HepG2 (cell line): ENCODE results near the gene ZNF184. TPM values are rescaled to one million over a fixed set of nuclear protein-coding genes. Genes with fewer than 3 reads are reported as not detected.

Source experiments
- AKNA ChIP-seq: sonication (generic); formaldehyde crosslinking; IDR thresholded peaks from 2 replicates; pipeline ENCODE4 v1.4.0; 2020; ENCODE audit warnings: missing genetic modification reagents, borderline replicate concordance
- FOXO4 ChIP-seq: sonication (generic); formaldehyde crosslinking; conservative IDR thresholded peaks from 2 replicates; pipeline ENCODE4 v1.8.1; 2023; ENCODE audit warnings: missing genetic modification reagents
- IRF1 ChIP-seq: sonication (generic); formaldehyde crosslinking; IDR thresholded peaks from 2 replicates; pipeline ENCODE4 v1.4.0; 2020; ENCODE audit warnings: low read depth, mild to moderate bottlenecking, missing genetic modification reagents
- ISX ChIP-seq: sonication (generic); formaldehyde crosslinking; conservative IDR thresholded peaks from 2 replicates; pipeline ENCODE4 v1.5.0; 2020; ENCODE audit warnings: missing genetic modification reagents
- LCORL ChIP-seq, 2 experiments: fragments of 450-650 bp in 1 of 2; sonication (generic) in 1 of 2; formaldehyde crosslinking in 1 of 2; IDR thresholded peaks; 2 replicates each; pipeline versions ENCODE4 v1.5.0 to v1.6.1; 2017 to 2020; ENCODE audit warnings: antibody characterized with exemption in 1 of 2, missing genetic modification reagents in 1 of 2
- MAFF ChIP-seq: IDR thresholded peaks from 2 replicates; pipeline ENCODE4 v1.6.1; 2011; ENCODE audit warnings: low read depth, low read length, improper control_type of control experiment
- SATB2 ChIP-seq: sonication (generic); formaldehyde crosslinking; IDR thresholded peaks from 2 replicates; pipeline ENCODE4 v1.5.0; 2020; ENCODE audit warnings: missing genetic modification reagents
- SOX5 ChIP-seq: IDR thresholded peaks from 2 replicates; pipeline ENCODE4 v1.6.1; 2016; ENCODE audit warnings: borderline replicate concordance
- TEAD3 ChIP-seq: optimal IDR thresholded peaks from 2 replicates; pipeline ENCODE3; 2016; ENCODE audit warnings: borderline replicate concordance
- TSC22D2 ChIP-seq: sonication (generic); formaldehyde crosslinking; IDR thresholded peaks from 2 replicates; pipeline ENCODE4 v1.5.1; 2020; ENCODE audit warnings: missing genetic modification reagents, mild to moderate bottlenecking, borderline replicate concordance
- ZBTB26 ChIP-seq: IDR thresholded peaks from 2 replicates; pipeline ENCODE4 v1.6.1; 2016; ENCODE audit warnings: missing compliant biosample characterization, missing genetic modification reagents, borderline replicate concordance
- ZMYM2 ChIP-seq: sonication (generic); formaldehyde crosslinking; IDR thresholded peaks from 2 replicates; pipeline ENCODE4 v1.8.0; 2022; ENCODE audit warnings: mild to moderate bottlenecking, missing genetic modification reagents
- ZNF282 ChIP-seq: fragments of 450-650 bp; IDR thresholded peaks from 2 replicates; pipeline ENCODE4 v1.6.1; 2018; ENCODE audit not compliant: partially characterized antibody
- ZNF296 ChIP-seq: sonication (generic); formaldehyde crosslinking; conservative IDR thresholded peaks from 2 replicates; pipeline ENCODE4 v1.5.0; 2020; ENCODE audit warnings: mild to moderate bottlenecking, missing genetic modification reagents
- ZNF30 ChIP-seq: sonication (generic); formaldehyde crosslinking; IDR thresholded peaks from 2 replicates; pipeline ENCODE4 v1.5.0; 2020; ENCODE audit warnings: mild to moderate bottlenecking, missing genetic modification reagents
- ZNF354B ChIP-seq: sonication (generic); formaldehyde crosslinking; IDR thresholded peaks from 2 replicates; pipeline ENCODE4 v1.8.0; 2022; ENCODE audit warnings: mild to moderate bottlenecking, missing genetic modification reagents
- ZNF605 ChIP-seq: sonication (generic); formaldehyde crosslinking; IDR thresholded peaks from 2 replicates; pipeline ENCODE4 v1.8.0; 2022; ENCODE audit warnings: mild to moderate bottlenecking, missing genetic modification reagents
- ZNF670 ChIP-seq: sonication (generic); formaldehyde crosslinking; IDR thresholded peaks from 2 replicates; pipeline ENCODE4 v1.8.0; 2022; ENCODE audit warnings: mild to moderate bottlenecking, missing genetic modification reagents, borderline replicate concordance
- ZNF75D ChIP-seq: sonication (generic); formaldehyde crosslinking; IDR thresholded peaks from 2 replicates; pipeline ENCODE4 v1.8.1; 2023; ENCODE audit warnings: missing genetic modification reagents, mild to moderate bottlenecking, borderline replicate concordance
- ZNF883 ChIP-seq: sonication (generic); formaldehyde crosslinking; IDR thresholded peaks from 2 replicates; pipeline ENCODE4 v1.5.1; 2020; ENCODE audit warnings: mild to moderate bottlenecking, missing genetic modification reagents; ENCODE audit errors: not compliant biosample characterization
- polyA plus RNA-seq, 8 experiments: library from polyadenylated mRNA; depleted of rRNA in 3 of 8; stranded (reverse) in 7 of 8; unstranded in 1 of 8; fragments of >200 nt; fragmentation: Illumina TruSeq in 4 of 8; extraction: Trizol in 4 of 8; gene quantifications; 2 replicates each; pipeline versions ENCODE4 v1.2.1 to v1.2.3, GENCODE V29; 2011 to 2016; ENCODE audit warnings: low read depth in 4 of 8, missing spikeins in 1 of 8, mixed read lengths in 1 of 8; ENCODE audit not compliant: insufficient read depth in 1 of 8
- total RNA-seq, 5 experiments: library from RNA; depleted of rRNA; stranded (reverse); fragments of >200 nt; fragmentation: Illumina TruSeq; extraction: Trizol; gene quantifications; 2 replicates each; pipeline ENCODE4 v1.2.3, GENCODE V29; 2016; ENCODE audit warnings: low read depth in 1 of 5

The ZNF184 gene
- total and polyA plus RNA-seq, 2 of the 13 experiments (the other 11 are each of a cell fraction or from before 2014, with no cell fraction given), result 2.1 to 10.1 TPM

GRCh38 chr6:27505209-27506027 is 32.5 kb upstream of the ZNF184 start (continued):
- TF ChIP-seq ZNF354B (CRISPR knock-in tag) (no peak), ISX (CRISPR knock-in tag) (no peak), SOX5 (peak; percentile 72), AKNA (CRISPR knock-in tag) (no peak), ZNF75D (peak; percentile 66; the same call in 1 of the 2 replicates), ZMYM2 (CRISPR knock-in tag) (peak; percentile 91), TSC22D2 (CRISPR knock-in tag) (no peak), MAFF (peak; percentile 70; the same call in 1 of the 2 replicates), ZNF282 (no peak), ZNF670 (0 out of 2 replicates have a peak, but pooled peaks have one; percentile 71), TEAD3 (peak; percentile 27), LCORL (IDR thresholded peaks at IDR 0.05) (peak; percentile 79; the same call in 1 of the 2 replicates), LCORL (CRISPR knock-in tag; IDR thresholded peaks at IDR 0.05) (peak; percentile 59; the same call in 1 of the 2 replicates), FOXO4 (CRISPR knock-in tag) (0 out of 2 replicates have a peak, but pooled peaks have one; percentile 64), ZNF296 (CRISPR knock-in tag) (no peak), SATB2 (CRISPR knock-in tag) (no peak), ZBTB26 (CRISPR knock-in tag) (no peak), ZNF30 (CRISPR knock-in tag) (no peak), ZNF605 (CRISPR knock-in tag) (no peak), ZNF883 (CRISPR knock-in tag) (no peak), IRF1 (CRISPR knock-in tag) (no peak)
